ENCODE results near the gene TPSAB1.

- no peak for TF ChIP-seq POLR2A (IDR thresholded peaks at IDR 0.05)
- no peak for TF ChIP-seq CTCF (IDR thresholded peaks at IDR 0.05)
Measured at GRCh38 chr16:1218930-1219611, 21.4 kb upstream of the TPSAB1 start.

All from uterus (tissue), 2 donors.